Jurkat, Clone E6-1 (cell line): ENCODE measurements around the gene TKT.

Experiments
- DNase-seq: peaks from one replicate; pipeline ENCODE4 v3.0.0-alpha.2; 2011; ENCODE audit warnings: low read depth, low spot score
- H3K4me3 ChIP-seq: 2 replicates; pipeline ENCODE4 v1.5.1; 2011; ENCODE audit warnings: mild to moderate bottlenecking, low read length, control low read depth, moderate library complexity

The TKT gene

DNA sequence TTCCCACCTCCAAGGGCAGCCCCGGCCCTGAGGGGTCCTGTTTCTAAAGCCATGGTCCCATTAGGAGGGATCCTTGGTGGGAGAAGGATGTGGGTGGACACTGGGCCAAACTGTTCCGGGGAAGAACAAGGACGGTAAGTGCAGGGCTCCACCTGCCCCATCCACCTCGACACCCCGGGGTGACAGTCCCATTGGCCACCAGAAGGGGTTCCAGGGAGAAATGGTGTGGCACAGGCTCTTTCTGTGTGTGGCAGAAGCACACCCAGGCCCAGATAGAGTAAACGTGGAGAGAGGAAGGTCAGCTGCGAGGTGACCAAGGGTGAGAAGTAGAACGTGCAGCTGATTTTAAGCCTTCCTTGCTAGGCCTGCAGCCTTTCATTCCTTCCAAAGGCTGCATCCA is 12.0 kb downstream of the TKT start:
- H3K4me3 ChIP-seq = no peak overlapping the region
- no peak for DNase-seq

DNA sequence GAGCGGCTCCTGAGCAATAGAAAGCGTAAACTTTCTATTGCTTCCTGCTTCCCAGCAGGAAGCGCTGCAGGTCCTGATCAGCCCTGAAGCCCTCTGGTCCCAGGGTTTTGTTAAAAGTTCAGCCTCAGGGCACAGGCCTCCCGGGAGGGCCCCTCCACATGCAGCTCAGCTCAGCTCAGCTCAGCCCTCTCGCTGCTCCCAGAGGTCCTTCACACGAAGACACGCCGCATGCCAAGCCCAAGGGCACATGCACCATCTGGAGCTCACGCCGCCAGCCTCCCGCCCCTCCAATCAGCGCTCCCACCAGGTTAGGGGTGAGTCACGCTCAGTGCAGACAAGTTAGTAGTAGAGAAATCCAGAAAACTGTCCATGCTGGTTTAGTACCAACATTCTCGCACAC is 12.7 kb downstream of the TKT start:
- no peak overlapping the region for H3K4me3 ChIP-seq
- DNase-seq = no peak

DNA sequence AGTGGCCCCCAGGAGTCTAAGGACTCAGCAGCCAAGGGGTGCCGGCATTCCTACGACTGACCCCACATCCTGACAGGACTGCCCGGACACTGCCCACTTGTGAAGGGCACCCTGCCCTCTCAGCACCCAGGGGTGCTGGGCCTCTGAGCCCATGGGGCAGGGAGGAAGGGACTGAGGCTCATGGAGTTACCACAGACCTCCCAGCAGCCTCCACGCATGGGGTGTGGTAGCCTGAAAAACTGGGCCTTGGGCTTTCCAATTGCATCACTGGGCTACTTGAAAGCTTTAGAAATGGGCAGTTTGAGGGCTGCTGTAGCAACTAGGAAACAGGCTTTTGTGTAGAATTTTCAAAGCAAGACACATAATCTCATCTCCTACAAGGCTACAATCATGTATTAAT is 13.2 kb downstream of the TKT start:
- DNase-seq = no peak
- no peak overlapping the region for H3K4me3 ChIP-seq

GRCh38 chr3:53242155-53242554 is 13.7 kb downstream of the TKT start:
- DNase-seq = no peak
- H3K4me3 ChIP-seq = no peak overlapping the region

DNA sequence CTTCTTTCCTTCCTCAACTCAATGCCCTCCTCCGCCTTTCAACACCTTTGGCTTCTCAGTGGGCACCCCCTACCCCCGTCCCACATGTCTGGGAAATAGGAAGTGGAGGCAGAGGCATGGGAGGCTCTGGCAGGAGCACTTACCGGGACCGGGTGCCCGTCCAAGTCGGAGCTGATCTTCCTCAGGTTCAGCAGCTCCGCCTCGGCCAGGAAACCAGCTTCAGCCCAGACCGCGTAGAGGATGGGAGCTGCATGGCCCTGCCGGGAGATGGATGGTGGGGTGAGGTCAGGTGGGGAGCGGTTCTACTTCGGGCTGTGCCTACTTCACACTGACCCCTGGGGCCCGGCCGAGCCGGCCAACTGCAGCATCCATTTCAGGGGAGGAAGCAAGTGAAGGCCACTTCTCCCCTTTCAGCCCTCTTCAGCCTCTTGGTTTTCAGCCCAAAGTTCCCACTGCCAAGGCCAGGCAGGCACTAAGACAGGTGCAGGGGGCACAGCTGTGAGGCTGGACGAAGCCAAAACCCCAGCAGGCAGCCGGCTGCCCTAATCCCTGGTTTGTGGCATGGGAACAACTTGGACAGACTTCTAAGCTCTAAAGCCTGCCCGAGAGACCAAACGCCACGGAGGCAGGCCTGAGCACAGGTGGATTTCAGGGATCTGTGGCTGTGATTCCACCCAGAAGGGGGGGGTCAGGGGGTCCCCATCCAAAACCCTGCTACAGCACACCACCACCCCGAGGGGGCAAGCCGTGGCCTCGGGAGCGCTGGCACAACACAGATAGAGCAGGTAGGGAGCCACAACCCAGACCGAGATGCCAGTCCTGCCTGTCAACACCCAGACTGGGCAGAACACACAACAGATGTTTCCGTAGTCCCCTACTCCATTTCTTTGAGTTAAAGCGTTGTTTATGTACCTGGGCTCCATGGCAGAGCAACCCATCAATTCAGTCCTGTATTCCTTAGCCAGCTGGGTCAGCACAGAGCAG is 14.5 kb downstream of the TKT start:
- no peak overlapping the region for H3K4me3 ChIP-seq
- no peak for DNase-seq

- DNase-seq = no peak
- H3K4me3 ChIP-seq = no peak overlapping the region
Measured at GRCh38 chr3:53239800-53240199, 16.0 kb downstream of the TKT start.

DNA sequence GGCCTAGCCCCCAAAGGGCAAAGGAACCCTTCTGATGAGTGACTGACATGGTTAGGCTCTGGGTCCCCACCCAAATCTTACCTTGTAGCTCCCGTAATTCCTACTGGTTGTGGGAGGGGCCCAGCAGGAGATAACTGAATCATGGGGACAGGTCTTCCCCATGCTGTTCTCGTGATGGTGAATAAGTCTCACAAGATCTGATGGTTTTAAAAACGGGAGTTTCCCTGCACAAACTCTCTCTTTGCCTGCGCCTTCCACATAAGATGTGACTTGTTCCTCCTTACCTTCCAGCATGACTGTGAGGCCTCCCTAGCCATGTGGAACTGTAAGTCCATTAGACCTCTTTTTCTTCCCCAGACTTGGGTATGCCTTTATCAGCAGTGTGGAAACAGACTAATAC is 16.9 kb downstream of the TKT start:
- no peak for DNase-seq
- H3K4me3 ChIP-seq = no peak overlapping the region

- no peak for DNase-seq
- H3K4me3 ChIP-seq = no peak overlapping the region
Measured at GRCh38 chr3:53238051-53238850, 17.6 kb downstream of the TKT start.

GRCh38 chr3:53236112-53236841 is 19.5 kb downstream of the TKT start:
- DNase-seq = no peak
- no peak overlapping the region for H3K4me3 ChIP-seq

DNA sequence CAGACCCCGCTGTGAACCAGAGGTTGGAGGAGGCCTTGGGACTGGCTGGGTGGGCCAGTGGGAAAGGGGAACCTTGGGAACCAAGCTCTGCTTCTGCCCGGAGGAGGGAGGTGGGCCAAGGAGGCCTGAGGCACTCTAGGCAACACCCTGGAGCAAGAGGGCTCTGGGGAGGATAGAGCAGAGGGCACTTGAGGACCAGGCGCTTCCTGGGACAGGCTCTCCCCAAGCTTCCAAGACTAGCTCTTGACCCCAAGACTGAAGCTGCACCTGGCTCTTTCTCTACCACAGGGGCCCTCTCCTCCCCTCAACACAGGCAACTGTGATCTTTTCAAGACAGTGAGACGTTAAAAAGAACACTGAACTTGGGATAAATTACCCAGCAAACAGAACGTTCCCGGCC is 20.3 kb downstream of the TKT start:
- no peak for DNase-seq
- no peak overlapping the region for H3K4me3 ChIP-seq

DNA sequence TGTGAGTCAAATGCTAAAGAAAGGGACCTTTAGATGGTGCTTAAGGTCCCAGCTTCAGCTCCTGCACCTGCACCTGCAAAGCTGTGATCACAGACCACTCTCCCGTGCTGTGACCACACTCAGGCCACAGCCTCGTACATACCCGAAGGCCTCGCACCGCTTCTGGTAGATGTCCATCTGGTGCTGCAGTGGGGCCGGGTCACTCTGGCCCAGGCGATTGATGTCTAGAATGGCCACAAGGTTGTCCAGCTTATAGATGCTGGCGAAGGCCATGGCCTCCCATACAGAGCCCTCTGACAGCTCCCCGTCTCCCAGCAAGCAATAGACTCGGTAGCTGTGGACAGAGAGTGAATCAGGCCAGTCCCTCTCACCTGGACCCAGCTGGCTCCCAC is 21.0 kb downstream of the TKT start:
- no peak overlapping the region for H3K4me3 ChIP-seq
- no peak for DNase-seq

- DNase-seq = peak; percentile 61
- H3K4me3 ChIP-seq = no peak overlapping the region
Measured at GRCh38 chr3:53234130-53234840, 21.5 kb downstream of the TKT start.

DNA sequence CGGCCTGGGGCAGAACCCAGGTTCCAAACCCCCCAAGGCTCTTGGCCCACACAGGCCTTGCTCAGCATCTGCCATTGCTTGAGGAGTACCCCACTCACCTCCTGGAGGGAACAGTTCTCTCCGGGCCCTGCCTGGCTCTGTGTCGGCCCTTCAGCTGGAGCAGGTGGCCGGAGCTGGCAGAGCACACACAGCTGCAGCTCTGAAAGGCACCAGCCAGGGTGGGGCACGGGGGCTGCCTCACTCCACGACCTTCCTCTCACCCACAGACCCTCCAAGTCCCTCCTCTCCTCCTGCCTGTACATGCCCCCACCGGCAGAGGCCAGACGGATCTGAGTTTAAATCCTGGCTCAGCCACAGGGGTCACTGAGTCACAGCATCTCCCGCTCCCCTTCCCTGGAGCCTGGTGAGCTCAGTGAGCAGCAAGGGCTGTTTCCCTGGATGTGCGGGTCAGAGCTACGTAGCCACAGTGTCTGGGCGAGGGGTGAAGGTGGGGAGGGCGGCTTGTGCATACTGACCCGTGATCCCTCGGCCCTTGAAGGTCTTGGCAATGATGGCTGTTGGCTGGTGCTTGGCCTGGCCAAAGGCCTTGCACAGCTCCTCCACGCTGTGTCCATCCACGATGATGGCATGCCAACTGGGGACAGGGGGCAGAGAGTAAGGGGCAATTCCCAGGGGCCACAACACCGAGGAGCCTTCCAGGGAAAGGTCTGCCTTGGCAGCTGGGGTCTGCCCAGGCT is 23.0 kb downstream of the TKT start:
- no peak overlapping the region for H3K4me3 ChIP-seq
- DNase-seq = no peak

DNA sequence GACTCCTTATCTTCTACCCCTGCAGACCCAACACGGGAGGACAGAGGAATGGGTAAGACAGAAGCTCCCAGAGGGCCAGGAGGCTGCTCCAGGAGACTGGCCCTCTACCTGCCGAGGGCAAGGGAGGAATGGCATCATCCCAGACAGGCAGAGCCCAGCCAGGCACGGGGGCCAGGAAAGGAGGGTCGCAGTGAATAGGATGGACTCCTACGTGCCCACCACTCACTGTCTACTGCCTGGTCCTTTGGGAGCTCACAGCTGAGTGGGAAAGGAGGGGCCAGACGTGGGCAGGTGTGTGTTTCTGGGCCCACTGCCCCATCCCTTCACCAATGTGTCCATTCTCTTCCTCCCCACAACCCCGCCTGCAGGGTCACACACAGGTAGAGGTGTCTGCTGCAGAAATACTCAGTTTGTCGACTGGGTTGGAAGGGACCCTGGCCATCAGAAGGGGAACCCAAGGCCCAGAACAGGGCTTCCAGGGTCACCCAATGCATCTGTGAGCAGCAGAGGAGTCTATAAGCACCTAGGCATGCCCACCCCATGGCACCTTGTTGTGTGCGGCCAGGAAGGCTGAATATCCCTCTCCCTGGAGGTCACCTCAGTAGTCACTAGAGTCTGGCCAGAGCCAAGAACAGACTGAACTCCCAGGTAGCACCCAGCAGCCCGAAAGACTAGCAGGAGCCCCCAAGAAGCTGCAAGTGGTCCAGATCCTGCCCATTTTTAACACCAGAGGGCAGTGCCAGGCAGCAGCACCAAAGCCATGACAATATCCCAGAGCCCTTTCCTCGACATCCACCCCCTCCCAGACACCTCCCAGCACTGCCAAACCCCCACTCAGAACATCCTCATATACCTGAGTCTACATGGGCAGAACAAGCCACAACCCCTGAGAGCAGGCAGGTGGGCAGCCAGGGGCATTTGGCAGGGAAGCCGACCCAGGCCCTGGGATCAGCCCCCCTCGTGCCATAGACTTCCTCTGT is 24.0 kb downstream of the TKT start:
- DNase-seq = no peak
- no peak overlapping the region for H3K4me3 ChIP-seq

DNA sequence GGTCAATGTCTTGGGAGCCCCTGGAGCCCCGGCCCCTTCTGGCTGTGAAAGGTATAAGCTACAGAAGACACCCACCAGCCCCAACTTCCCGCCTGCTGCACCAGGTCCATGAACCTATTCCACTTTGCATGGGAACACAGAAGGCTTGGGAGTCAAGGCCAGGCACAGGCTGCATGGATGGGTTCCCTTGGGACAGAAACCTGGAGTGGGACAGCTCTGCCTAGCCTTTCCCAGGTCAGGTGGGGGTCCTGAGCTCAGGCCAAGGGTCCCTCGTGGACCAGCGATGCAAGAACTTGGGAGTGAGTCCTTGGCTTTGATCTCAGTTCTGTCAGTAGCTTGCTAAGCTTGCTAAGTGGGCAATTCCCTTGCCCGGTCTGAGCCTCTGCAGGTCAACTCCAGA is 25.0 kb downstream of the TKT start:
- no peak for DNase-seq
- H3K4me3 ChIP-seq = no peak overlapping the region

- H3K4me3 ChIP-seq = no peak overlapping the region
- no peak for DNase-seq
Measured at GRCh38 chr3:53230041-53230621, 25.7 kb downstream of the TKT start.

DNA sequence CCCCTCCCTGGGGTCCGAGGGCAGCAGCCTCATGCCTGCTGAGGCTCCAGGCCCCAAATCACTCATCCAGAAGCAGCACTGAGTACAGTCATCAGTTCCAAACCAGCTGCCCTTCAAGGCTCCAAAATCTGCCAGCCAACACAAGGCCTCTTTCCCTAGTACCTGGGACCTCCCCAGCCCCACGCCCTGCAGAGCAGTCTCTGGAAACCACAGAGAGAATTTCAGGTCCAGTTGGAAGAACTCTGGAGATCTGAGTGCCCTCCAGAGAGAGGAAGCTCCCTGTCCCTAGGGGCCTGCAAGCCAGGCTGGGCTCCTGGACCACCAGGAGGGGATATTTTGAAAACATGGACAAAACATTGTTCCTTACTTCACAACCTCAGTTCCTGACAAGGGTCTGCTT is 26.2 kb downstream of the TKT start:
- DNase-seq = no peak
- H3K4me3 ChIP-seq = no peak overlapping the region
